OCI-LY1 (cell line): ENCODE data around the gene CCL20.

Experiments used
- H2AFZ ChIP-seq: fragments of 200-600 bp; sonication (generic), shearing (Covaris generic); 2 replicates; pipeline ENCODE4 v1.6.0; 2014; ENCODE audit warnings: antibody characterized with exemption, mild to moderate bottlenecking, low read length
- H3F3A ChIP-seq: fragments of 200-600 bp; sonication (generic), shearing (Covaris generic); 2 replicates; pipeline ENCODE4 v1.6.0; 2014; ENCODE audit warnings: mild to moderate bottlenecking, antibody characterized with exemption, low read length, moderate library complexity; ENCODE audit not compliant: insufficient read depth
- H3K27ac ChIP-seq: fragments of 200-600 bp; sonication (generic); 2 replicates; pipeline ENCODE4 v1.5.1; 2014; ENCODE audit warnings: low read length, mixed run types, mild to moderate bottlenecking, low read depth; ENCODE audit not compliant: poor library complexity, severe bottlenecking
- H3K27me3 ChIP-seq: fragments of 200-600 bp; sonication (generic); 2 replicates; pipeline ENCODE4 v1.6.0; 2014; ENCODE audit warnings: antibody characterized with exemption, mild to moderate bottlenecking, low read length, moderate library complexity; ENCODE audit not compliant: insufficient read depth
- H3K36me3 ChIP-seq: fragments of 200-600 bp; sonication (generic); 2 replicates; pipeline ENCODE4 v1.6.1; 2014; ENCODE audit warnings: mild to moderate bottlenecking, antibody characterized with exemption, low read length, moderate library complexity, mixed read lengths; ENCODE audit not compliant: insufficient read depth
- H3K4me1 ChIP-seq: fragments of 200-600 bp; sonication (generic); 2 replicates; pipeline ENCODE4 v1.5.1; 2014; ENCODE audit warnings: mild to moderate bottlenecking, low read length, moderate library complexity; ENCODE audit not compliant: insufficient read depth, severe bottlenecking
- H3K4me2 ChIP-seq: fragments of 200-600 bp; sonication (generic), shearing (Covaris generic); 2 replicates; pipeline ENCODE4 v1.6.1; 2014; ENCODE audit warnings: low read length
- H3K4me3 ChIP-seq: fragments of 200-600 bp; sonication (generic); 2 replicates; pipeline ENCODE4 v1.5.1; 2014; ENCODE audit warnings: low read length, low read depth, mild to moderate bottlenecking, mixed read lengths; ENCODE audit not compliant: poor library complexity, severe bottlenecking
- H3K79me2 ChIP-seq: fragments of 200-600 bp; shearing (Covaris generic); 2 replicates; pipeline ENCODE4 v1.6.1; 2016; ENCODE audit warnings: mixed run types, low read length, mixed read lengths; ENCODE audit not compliant: insufficient read depth
- H3K9ac ChIP-seq: fragments of 200-600 bp; sonication (generic), shearing (Covaris generic); 2 replicates; pipeline ENCODE4 v1.6.1; 2014; ENCODE audit warnings: mild to moderate bottlenecking, low read length, mixed read lengths
- H3K9me2 ChIP-seq: fragments of 200-600 bp; sonication (generic), shearing (Covaris generic); 2 replicates; pipeline ENCODE4 v1.6.1; 2014; ENCODE audit warnings: low read depth, mild to moderate bottlenecking, low read length, mixed read lengths
- H3K9me3 ChIP-seq: fragments of 200-600 bp; shearing (Covaris generic); 2 replicates; pipeline ENCODE4 v1.6.1; 2014; ENCODE audit warnings: low read length, mixed read lengths
- H4K20me1 ChIP-seq: fragments of 200-600 bp; sonication (generic), shearing (Covaris generic); 2 replicates; pipeline ENCODE4 v1.6.0; 2016; ENCODE audit warnings: mild to moderate bottlenecking, low read length; ENCODE audit not compliant: insufficient read depth
- CTCF ChIP-seq: fragments of 200-600 bp; sonication (generic), shearing (Covaris generic); IDR thresholded peaks from 2 replicates; pipeline ENCODE4 v1.5.1; 2017; ENCODE audit warnings: mild to moderate bottlenecking, antibody characterized with exemption, low read length, moderate library complexity, mixed read lengths
- EZH2 ChIP-seq: fragments of 200-600 bp; sonication (generic), shearing (Covaris generic); IDR thresholded peaks from 2 replicates; pipeline ENCODE4 v1.8.0; 2017; ENCODE audit warnings: borderline replicate concordance, mixed run types, mild to moderate bottlenecking, antibody characterized with exemption, low read length, moderate library complexity, mixed read lengths

The CCL20 gene

GRCh38 chr2:227862227-227862740 is 48.6 kb downstream of the CCL20 start:
- Histone ChIP-seq H3K4me2 (no peak overlapping the region), H3K4me3 (no peak overlapping the region), H3K36me3 (no peaks in the 10 kb centered on the region), H3K27ac (no peak overlapping the region), H3K79me2 (no peaks in the 10 kb centered on the region), H4K20me1 (no peaks in the 10 kb centered on the region), H3K9ac (no peak overlapping the region), H2AFZ (no peak overlapping the region), H3K9me3 (no peaks in the 10 kb centered on the region), H3K27me3 (no peaks in the 10 kb centered on the region), H3K9me2 (no peaks in the 10 kb centered on the region), H3F3A (no peaks in the 10 kb centered on the region), H3K4me1 (no peaks in the 10 kb centered on the region)
- no peak for TF ChIP-seq EZH2
- TF ChIP-seq CTCF, result peak; percentile 63

- Histone ChIP-seq H3K27me3 (no peaks in the 10 kb centered on the region), H3K4me1 (no peaks in the 10 kb centered on the region), H3F3A (no peaks in the 10 kb centered on the region), H3K79me2 (no peaks in the 10 kb centered on the region), H3K36me3 (no peaks in the 10 kb centered on the region), H3K4me3 (no peak overlapping the region), H4K20me1 (no peaks in the 10 kb centered on the region), H3K9ac (no peak overlapping the region), H3K9me2 (no peaks in the 10 kb centered on the region), H3K27ac (no peak overlapping the region), H3K4me2 (no peak overlapping the region), H3K9me3 (no peaks in the 10 kb centered on the region), H2AFZ (no peak overlapping the region)
- TF ChIP-seq EZH2, result no peak
- no peak for TF ChIP-seq CTCF
Measured at GRCh38 chr2:227862741-227863588, 49.3 kb downstream of the CCL20 start.

- Histone ChIP-seq H3K27me3 (no peaks in the 10 kb centered on the region), H3F3A (no peaks in the 10 kb centered on the region), H3K4me3 (no peak overlapping the region), H2AFZ (no peak overlapping the region), H3K4me2 (no peak overlapping the region), H3K9me2 (no peaks in the 10 kb centered on the region), H4K20me1 (no peaks in the 10 kb centered on the region), H3K36me3 (no peaks in the 10 kb centered on the region), H3K79me2 (no peaks in the 10 kb centered on the region), H3K4me1 (no peaks in the 10 kb centered on the region), H3K9ac (no peak overlapping the region), H3K27ac (no peak overlapping the region), H3K9me3 (no peaks in the 10 kb centered on the region)
- TF ChIP-seq EZH2, result no peak
- TF ChIP-seq CTCF, result no peak
Measured at GRCh38 chr2:227864161-227864756, 50.6 kb downstream of the CCL20 start.
